H1 (cell line): Measurements from ENCODE around the gene PMM2.
"Not testable (repeated sequence)": the region's sequence is repeated elsewhere in the genome, so short reads cannot be mapped to it uniquely, and the experiment has no call there.

Source experiments
- ATF2 ChIP-seq: IDR thresholded peaks from 2 replicates; pipeline ENCODE4 v1.6.1; 2012; ENCODE audit warnings: low read length, inconsistent platforms
- EZH2 ChIP-seq: fragments of 200-600 bp; sonication (generic); IDR thresholded peaks from 2 replicates; pipeline ENCODE4 v1.7.1; 2012; ENCODE audit warnings: low read depth, mild to moderate bottlenecking, moderate library complexity, low read length, inconsistent platforms; ENCODE audit not compliant: severe bottlenecking
- POLR2A ChIP-seq, 2 experiments: IDR thresholded peaks; 1 replicate in 1 of 2; 2 replicates in 1 of 2; pipeline ENCODE4 v1.6.1; 2011; ENCODE audit warnings: low read depth in 2 of 2, low read length in 2 of 2, mild to moderate bottlenecking in 2 of 2; ENCODE audit errors: control extremely low read depth in 1 of 2
- TF ChIP-seq, protein P1 (sequence below), 3 experiments: IDR thresholded peaks; 1 replicate in 2 of 3; 2 replicates in 1 of 3; pipeline versions ENCODE4 v1.5.1 to v1.6.1; 2011; ENCODE audit warnings: low read length in 3 of 3, mild to moderate bottlenecking in 3 of 3, inconsistent platforms in 2 of 3, low read depth in 1 of 3, moderate library complexity in 1 of 3; ENCODE audit not compliant: insufficient read depth in 1 of 3; ENCODE audit errors: control extremely low read depth in 1 of 3
- TF ChIP-seq, protein P2 (sequence below): IDR thresholded peaks from 2 replicates; pipeline ENCODE4 v1.6.1; 2012; ENCODE audit warnings: inconsistent platforms

GRCh38 chr16:8836797-8837196, 39.2 kb downstream of the PMM2 start:
- not testable (repeated sequence) for TF ChIP-seq EZH2; POLR2A (IDR thresholded peaks at IDR 0.05; ENCODE audit: control extremely low read depth in 1 of 2, low read depth in 2 of 2, low read length in 2 of 2); ATF2
- TF ChIP-seq, protein P1, sequence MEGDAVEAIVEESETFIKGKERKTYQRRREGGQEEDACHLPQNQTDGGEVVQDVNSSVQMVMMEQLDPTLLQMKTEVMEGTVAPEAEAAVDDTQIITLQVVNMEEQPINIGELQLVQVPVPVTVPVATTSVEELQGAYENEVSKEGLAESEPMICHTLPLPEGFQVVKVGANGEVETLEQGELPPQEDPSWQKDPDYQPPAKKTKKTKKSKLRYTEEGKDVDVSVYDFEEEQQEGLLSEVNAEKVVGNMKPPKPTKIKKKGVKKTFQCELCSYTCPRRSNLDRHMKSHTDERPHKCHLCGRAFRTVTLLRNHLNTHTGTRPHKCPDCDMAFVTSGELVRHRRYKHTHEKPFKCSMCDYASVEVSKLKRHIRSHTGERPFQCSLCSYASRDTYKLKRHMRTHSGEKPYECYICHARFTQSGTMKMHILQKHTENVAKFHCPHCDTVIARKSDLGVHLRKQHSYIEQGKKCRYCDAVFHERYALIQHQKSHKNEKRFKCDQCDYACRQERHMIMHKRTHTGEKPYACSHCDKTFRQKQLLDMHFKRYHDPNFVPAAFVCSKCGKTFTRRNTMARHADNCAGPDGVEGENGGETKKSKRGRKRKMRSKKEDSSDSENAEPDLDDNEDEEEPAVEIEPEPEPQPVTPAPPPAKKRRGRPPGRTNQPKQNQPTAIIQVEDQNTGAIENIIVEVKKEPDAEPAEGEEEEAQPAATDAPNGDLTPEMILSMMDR (IDR thresholded peaks at IDR 0.05; ENCODE audit: control extremely low read depth in 1 of 3, insufficient read depth in 1 of 3, low read depth in 1 of 3, low read length in 3 of 3) = not testable (repeated sequence)
- TF ChIP-seq, protein P2, sequence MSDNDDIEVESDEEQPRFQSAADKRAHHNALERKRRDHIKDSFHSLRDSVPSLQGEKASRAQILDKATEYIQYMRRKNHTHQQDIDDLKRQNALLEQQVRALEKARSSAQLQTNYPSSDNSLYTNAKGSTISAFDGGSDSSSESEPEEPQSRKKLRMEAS = not testable (repeated sequence)
